HL-60 (cell line): Measurements from ENCODE around the gene VASN.

ENCODE experiments used
- DNase-seq, 2 experiments: peaks; one replicate each; pipeline ENCODE4 v3.0.0-alpha.2; 2010 to 2020; ENCODE audit warnings: low read depth in 1 of 2, low spot score in 1 of 2
- H3K27ac ChIP-seq: fragments of 250-450 bp; sonication (Bioruptor Pico); replicated peaks from 2 replicates; pipeline ENCODE4 v1.5.1; 2020; ENCODE audit warnings: mild to moderate bottlenecking, moderate library complexity
- H3K27me3 ChIP-seq: fragments of 250-450 bp; sonication (Bioruptor Pico); 2 replicates; pipeline ENCODE4 v1.5.1; 2021; ENCODE audit warnings: mild to moderate bottlenecking, moderate library complexity; ENCODE audit not compliant: insufficient read depth, poor library complexity, severe bottlenecking
- H3K4me3 ChIP-seq: replicated peaks from 2 replicates; pipeline ENCODE4 v1.5.1; 2011; ENCODE audit warnings: mild to moderate bottlenecking, control low read depth, low read length; ENCODE audit not compliant: insufficient read depth
- CTCF ChIP-seq: IDR thresholded peaks from one replicate; pipeline ENCODE4 v1.5.1; 2011; ENCODE audit warnings: low read length, control low read depth, inconsistent platforms; ENCODE audit not compliant: insufficient read depth
- GABPA ChIP-seq: IDR thresholded peaks from 2 replicates; pipeline ENCODE4 v1.6.1; 2012; ENCODE audit warnings: low read depth
- POLR2AphosphoS5 ChIP-seq: IDR thresholded peaks from 2 replicates; pipeline ENCODE4 v1.6.1; 2012; ENCODE audit warnings: low read depth
- REST ChIP-seq: IDR thresholded peaks from 2 replicates; pipeline ENCODE4 v1.6.1; 2012; ENCODE audit warnings: low read depth; ENCODE audit not compliant: insufficient replicate concordance
- SPI1 ChIP-seq: IDR thresholded peaks from 2 replicates; pipeline ENCODE4 v1.6.1; 2012; ENCODE audit warnings: low read depth, mild to moderate bottlenecking, borderline replicate concordance

Gene VASN

GRCh38 chr16:4370570-4371356 is 885 bp upstream of the VASN start:
- Histone ChIP-seq H3K27ac (no peak overlapping the region), H3K4me3 (no peak overlapping the region), H3K27me3 (no peaks in the 10 kb centered on the region)
- DNase-seq, result no peak
- no peak for TF ChIP-seq POLR2AphosphoS5
- no peak for TF ChIP-seq GABPA
- TF ChIP-seq SPI1, result no peak
- TF ChIP-seq CTCF, result no peak
- TF ChIP-seq REST, result no peak

- no peaks in the 10 kb centered on the region for H3K27me3 ChIP-seq
- TF ChIP-seq CTCF, result no peak
- H3K4me3 ChIP-seq, result no peak overlapping the region
- no peak for DNase-seq
- no peak overlapping the region for H3K27ac ChIP-seq
Observed at GRCh38 chr16:4372001-4372577, 441 bp downstream of the VASN start.

GRCh38 chr16:4372578-4373355 is 1.1 kb downstream of the VASN start:
- no peak for TF ChIP-seq REST
- no peak for DNase-seq
- no peak overlapping the region for H3K27ac ChIP-seq
- H3K4me3 ChIP-seq, result no peak overlapping the region
- no peaks in the 10 kb centered on the region for H3K27me3 ChIP-seq

- H3K4me3 ChIP-seq, result no peak overlapping the region
- no peak for DNase-seq
- no peak overlapping the region for H3K27ac ChIP-seq
- no peaks in the 10 kb centered on the region for H3K27me3 ChIP-seq
- no peak for TF ChIP-seq CTCF
- no peak for TF ChIP-seq SPI1
- TF ChIP-seq POLR2AphosphoS5, result no peak
- no peak for TF ChIP-seq REST
- no peak for TF ChIP-seq GABPA
Observed at GRCh38 chr16:4373356-4373908, 1.8 kb downstream of the VASN start.
